Esophagus muscularis mucosa (tissue), 4 donors: ENCODE measurements around the gene ATP8B3. TPM values are rescaled to one million over a fixed set of nuclear protein-coding genes. Genes with fewer than 3 reads are reported as not detected.

ENCODE experiments used
- DNase-seq: peaks from one replicate; pipeline ENCODE4 v3.0.0-alpha.2; 2017; ENCODE audit errors: extremely low spot score
- H3K27ac ChIP-seq, 4 donors: fragments of 200-600 bp; sonication (generic); replicated peaks in 1 of 4; 1 replicate in 3 of 4; 2 replicates in 1 of 4; pipeline ENCODE4 v1.5.1; 2016 to 2019; ENCODE audit warnings: mild to moderate bottlenecking in 1 of 4
- H3K27me3 ChIP-seq, 4 donors: fragments of 200-600 bp; sonication (generic); one replicate each; pipeline versions ENCODE4 v1.5.1 to v1.6.0; 2016 to 2019
- H3K36me3 ChIP-seq, 4 donors: fragments of 200-600 bp; sonication (generic); one replicate each; pipeline ENCODE4 v1.5.1; 2016 to 2019
- H3K4me1 ChIP-seq, 4 donors: fragments of 200-600 bp; sonication (generic); one replicate each; pipeline ENCODE4 v1.5.1; 2016 to 2019
- H3K4me3 ChIP-seq, 4 donors: fragments of 200-600 bp; sonication (generic); 1 replicate in 2 of 4; 2 replicates in 2 of 4; pipeline ENCODE4 v1.5.1; 2016 to 2019; ENCODE audit warnings: mild to moderate bottlenecking in 4 of 4, moderate library complexity in 1 of 4
- H3K9me3 ChIP-seq, 4 donors: fragments of 200-600 bp; sonication (generic); 1 replicate in 3 of 4; 2 replicates in 1 of 4; pipeline ENCODE4 v1.5.1; 2016 to 2019
- CTCF ChIP-seq, 3 experiments: fragments of 200-600 bp in 2 of 3; fragments of 450-650 bp in 1 of 3; sonication (generic) in 2 of 3; IDR thresholded peaks; one replicate each; pipeline ENCODE4 v1.5.1; 2017 to 2019; ENCODE audit warnings: antibody characterized with exemption in 3 of 3, mild to moderate bottlenecking in 2 of 3, moderate library complexity in 1 of 3
- EP300 ChIP-seq: sonication (generic); formaldehyde crosslinking; IDR thresholded peaks from one replicate; pipeline ENCODE4 v1.6.1; 2017; ENCODE audit warnings: antibody characterized with exemption
- POLR2A ChIP-seq: fragments of 450-650 bp; IDR thresholded peaks from one replicate; pipeline ENCODE4 v1.6.1; 2017; ENCODE audit warnings: antibody characterized with exemption, moderate library complexity, mild to moderate bottlenecking, low read depth
- POLR2AphosphoS5 ChIP-seq, 2 donors: sonication (generic); formaldehyde crosslinking; IDR thresholded peaks; one replicate each; pipeline ENCODE4 v1.6.1; 2017; ENCODE audit warnings: antibody characterized with exemption in 2 of 2
- WGBS: methylation state at CpG from one replicate; pipeline ENCODE4 v1.1.5; 2018; 5-methylcytosine and 5-hydroxymethylcytosine counted together
- intact Hi-C: fragments of 100-400 bp; cut with DNase I; formaldehyde crosslinking; loops from one replicate; pipeline ENCODE4 v1.15.1; 2023
- total RNA-seq, 4 donors: library from RNA; depleted of rRNA; stranded (reverse); fragments of >200 nt; gene quantifications; one replicate each; pipeline versions ENCODE4 v1.1.0 to v1.2.1, GENCODE V29; 2016

The ATP8B3 gene
- total RNA-seq, 4 donors from 2014 or later: 0.19 to 0.92 (median 0.66) TPM

GRCh38 chr19:1754018-1754635, 57.9 kb downstream of the ATP8B3 start:
- Histone ChIP-seq H3K4me1 (peaks cover 10 to 67% (median 39%) of the 10 kb centered on the region in 4 donors), H3K4me3 (no peak overlapping the region), H3K27me3 (peaks cover 9 to 92% (median 78%) of the 10 kb centered on the region in 4 donors), H3K27ac (no peak overlapping the region), H3K36me3 (no peaks in the 10 kb centered on the region), H3K9me3 (no peaks in the 10 kb centered on the region)
- no peak for DNase-seq
- no CpG with 5 or more reads among the region's 105 CpGs for WGBS
- TF ChIP-seq CTCF (IDR thresholded peaks at IDR 0.05) (no peak), EP300 (no peak), POLR2A (no peak), POLR2AphosphoS5 (IDR thresholded peaks at IDR 0.05) (no peak)
- intact Hi-C loops: no loop called here

- 0% methylated on average over 5 of the region's 77 CpGs for WGBS
- Histone ChIP-seq H3K4me1 (peaks cover 21 to 70% (median 47%) of the 10 kb centered on the region in 4 donors), H3K27me3 (peaks cover 17 to 92% (median 78%) of the 10 kb centered on the region in 4 donors)
These were observed 59.0 kb downstream of the ATP8B3 start, which contains the start of gene ONECUT3 for GRCh38 chr19:1752757-1753728. Gene ONECUT3, plus strand, starts transcription at chr19:1753506. Its CDS starts 157 bp downstream, at chr19:1753663.

DNA sequence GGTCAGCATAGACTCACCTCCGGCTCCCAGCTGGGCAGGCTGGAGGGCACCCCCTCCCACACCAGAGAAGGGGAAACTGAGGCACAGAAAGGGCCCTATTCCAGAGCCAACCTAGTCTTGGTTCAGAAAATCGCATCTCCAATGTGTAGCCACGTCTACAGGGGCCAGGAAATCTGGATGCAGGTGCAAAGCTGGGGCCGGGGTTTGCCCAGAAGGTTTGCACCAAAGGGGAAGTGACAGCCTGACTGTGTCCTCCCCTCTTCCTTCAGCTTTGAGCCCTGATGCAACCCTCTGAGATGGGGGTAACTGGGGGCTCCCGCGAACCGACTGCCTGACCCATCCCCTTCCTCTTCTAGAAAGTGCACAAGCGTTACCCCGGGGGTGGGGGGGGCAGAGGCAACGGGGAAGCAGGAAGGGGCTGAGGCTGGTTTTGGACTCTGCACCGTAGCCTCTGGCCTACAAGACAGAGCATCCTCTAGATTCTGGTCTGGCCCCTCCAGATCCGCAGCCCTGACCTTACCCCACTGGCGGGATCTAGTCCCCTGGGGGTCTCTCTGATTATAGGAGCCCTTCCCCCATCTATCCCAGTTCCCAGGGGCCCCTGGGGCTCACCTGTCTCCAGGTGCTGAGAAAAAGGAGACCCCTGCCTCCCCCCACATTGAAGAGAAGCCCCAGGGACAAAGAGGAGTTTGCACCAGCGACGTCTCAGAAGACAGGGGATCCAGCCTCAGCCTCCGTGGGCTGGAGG, 59.9 kb downstream of the ATP8B3 start:
- DNase-seq: no peak
- WGBS: 3% methylated on average over 7 of the region's 16 CpGs
- TF ChIP-seq CTCF (IDR thresholded peaks at IDR 0.05): no peak
- TF ChIP-seq POLR2AphosphoS5 (IDR thresholded peaks at IDR 0.05): no peak
- no peak for TF ChIP-seq EP300
- no peak for TF ChIP-seq POLR2A
- intact Hi-C loops: no loop called here
- Histone ChIP-seq H3K4me1 (peaks cover 21 to 69% (median 43%) of the 10 kb centered on the region in 4 donors), H3K4me3 (no peak overlapping the region), H3K9me3 (no peaks in the 10 kb centered on the region), H3K36me3 (no peaks in the 10 kb centered on the region), H3K27me3 (peaks cover 17 to 92% (median 78%) of the 10 kb centered on the region in 4 donors), H3K27ac (no peak overlapping the region)

More at GRCh38 chr19:1752757-1753728, 59.0 kb downstream of the ATP8B3 start, which contains the start of gene ONECUT3:
- no peaks in the 10 kb centered on the region for H3K36me3 ChIP-seq
- no peaks in the 10 kb centered on the region for H3K9me3 ChIP-seq
- no peak for DNase-seq
- TF ChIP-seq EP300 (no peak), CTCF (IDR thresholded peaks at IDR 0.05) (no peak), POLR2AphosphoS5 (IDR thresholded peaks at IDR 0.05) (no peak), POLR2A (no peak)
- no peak within 1 kb of the TSS for H3K4me3 ChIP-seq
- intact Hi-C loops: no loop called here
- no peak within 1 kb of the TSS for H3K27ac ChIP-seq

- TF ChIP-seq POLR2A (no peak), EP300 (no peak), CTCF (IDR thresholded peaks at IDR 0.05) (no peak), POLR2AphosphoS5 (IDR thresholded peaks at IDR 0.05) (no peak)
- 5% methylated on average over 16 of the region's 16 CpGs for WGBS
These were observed 60.6 kb downstream of the ATP8B3 start for GRCh38 chr19:1751367-1752008.

More at GRCh38 chr19:1751367-1752008, 60.6 kb downstream of the ATP8B3 start:
- H3K4me3 ChIP-seq: no peak overlapping the region
- no peak for DNase-seq
- H3K4me1 ChIP-seq: peaks cover 21 to 65% (median 41%) of the 10 kb centered on the region in 4 donors
- intact Hi-C loops: no loop called here
- H3K27me3 ChIP-seq: peaks cover 17 to 92% (median 79%) of the 10 kb centered on the region in 4 donors
- H3K27ac ChIP-seq: no peak overlapping the region
- H3K36me3 ChIP-seq: no peaks in the 10 kb centered on the region
- no peaks in the 10 kb centered on the region for H3K9me3 ChIP-seq
